HG03280 (cell line): ENCODE measurements around the gene CEP85L.
"Not testable (repeated sequence)": the region's sequence is repeated elsewhere in the genome, so short reads cannot be mapped to it uniquely, and the experiment has no call there.

Experiments used
- ATAC-seq: cut with Tn5 transposase; IDR thresholded peaks from one replicate; pipeline ENCODE4 v1.9.1; 2021; ENCODE audit warnings: mild to moderate bottlenecking, moderate library complexity; ENCODE audit not compliant: unreplicated experiment

Gene CEP85L

DNA sequence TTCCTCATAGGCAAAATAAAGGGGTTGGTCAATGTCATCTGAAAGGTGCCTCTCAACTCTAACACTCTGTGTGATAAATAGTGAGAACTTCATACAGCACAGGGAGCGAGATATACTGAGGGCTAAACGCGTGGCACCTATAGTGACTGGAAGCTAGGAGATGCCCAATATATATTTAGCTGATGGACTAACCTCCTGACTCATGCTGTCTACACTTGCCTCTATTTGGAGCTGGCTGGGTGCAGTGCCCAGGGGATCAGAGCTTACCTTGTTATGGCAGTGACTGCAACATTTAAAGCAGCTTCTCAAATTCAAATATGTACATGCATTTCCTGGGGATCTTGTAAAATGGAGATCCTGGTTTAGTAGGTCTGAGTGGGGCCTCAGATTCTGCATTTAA lies 214.9 kb downstream of the CEP85L start:
- ATAC-seq: no peak

DNA sequence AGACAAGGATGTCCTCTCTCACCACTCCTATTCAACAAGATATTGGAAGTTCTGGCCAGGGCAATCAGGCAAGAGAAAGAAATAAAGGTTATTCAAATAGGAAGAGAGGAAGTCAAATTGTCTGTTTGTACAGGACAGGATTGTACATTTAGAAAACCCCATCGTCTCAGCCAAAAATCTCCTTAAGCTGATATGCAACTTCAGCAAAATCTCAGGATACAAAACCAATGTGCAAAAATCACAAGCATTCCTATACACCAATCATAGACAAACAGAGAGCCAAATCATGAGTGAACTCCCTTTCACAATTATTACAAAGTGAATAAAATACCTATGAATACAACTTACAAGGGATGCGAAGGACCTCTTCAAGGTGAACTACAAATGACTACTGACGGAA lies 217.2 kb downstream of the CEP85L start:
- not testable (repeated sequence) for ATAC-seq

DNA sequence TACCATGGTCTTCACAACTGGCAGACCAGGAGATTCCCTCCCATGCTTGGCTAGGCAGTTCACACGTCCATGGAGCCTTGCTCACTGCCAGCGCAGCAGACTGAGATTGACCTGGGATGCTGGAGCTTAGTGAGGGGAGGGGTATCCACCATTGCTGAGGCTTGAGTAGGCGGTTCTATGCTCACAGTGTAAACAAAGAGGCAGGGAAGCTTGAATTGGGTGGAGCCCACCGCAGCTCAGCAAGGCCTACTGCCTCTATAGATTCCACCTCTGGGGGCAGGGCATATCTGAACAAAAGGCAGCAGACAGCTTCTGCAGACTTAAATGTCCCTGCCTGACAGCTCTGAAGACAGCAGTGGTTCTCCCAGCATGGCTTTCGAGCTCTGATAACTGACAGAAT lies 230.1 kb downstream of the CEP85L start:
- ATAC-seq: not testable (repeated sequence)

DNA sequence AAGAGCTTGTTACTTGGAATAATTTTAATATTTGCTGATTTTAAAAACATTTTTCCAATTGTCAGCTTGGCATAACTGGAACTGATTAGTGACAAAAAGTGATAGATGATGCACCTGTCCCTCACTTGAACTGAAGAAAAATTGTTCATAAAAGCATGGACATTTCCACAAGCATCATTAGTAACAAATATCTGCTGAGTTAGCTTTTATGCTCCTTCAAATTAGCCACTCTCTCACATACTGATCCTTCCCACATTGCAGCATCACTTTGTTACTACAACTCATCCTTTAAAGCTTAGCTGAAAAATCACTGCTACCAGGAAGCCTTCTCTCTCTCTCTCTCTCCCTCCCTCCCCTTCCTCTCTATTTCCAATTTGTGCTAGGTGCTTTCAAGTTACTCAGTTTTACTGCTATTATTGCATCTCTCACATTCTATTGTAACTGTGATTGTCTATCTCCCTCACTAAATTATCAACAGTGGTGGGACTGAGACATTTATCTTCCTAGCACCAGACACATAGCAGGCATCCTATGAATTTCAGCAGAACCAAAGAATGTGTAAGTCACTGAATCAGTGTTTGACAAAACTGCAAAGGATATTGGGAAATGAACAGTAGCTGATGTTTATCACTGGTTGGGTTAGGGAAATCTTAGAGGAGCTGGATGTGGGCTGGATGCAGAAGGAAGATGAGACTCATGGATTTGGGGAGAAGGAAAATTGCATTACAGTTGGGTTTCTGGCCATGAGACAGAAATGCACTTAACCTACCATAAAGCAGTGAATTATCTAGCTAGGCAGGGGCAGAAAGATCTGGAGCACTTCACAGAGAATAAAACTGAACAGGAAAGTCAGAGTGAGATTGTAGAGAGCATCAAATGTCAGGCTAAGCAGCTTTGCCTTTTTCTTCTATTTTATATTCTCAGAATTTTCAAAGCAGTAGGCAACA lies 231.7 kb downstream of the CEP85L start:
- ATAC-seq: no peak
